OCI-LY7 (cell line): Measurements from ENCODE around the gene APOL1. TPM values are rescaled to one million over a fixed set of nuclear protein-coding genes. Genes with fewer than 3 reads are reported as not detected.
"Not testable (repeated sequence)": the region's sequence is repeated elsewhere in the genome, so short reads cannot be mapped to it uniquely, and the experiment has no call there.

ENCODE experiments used
- Bru-seq: library from RNA; stranded (reverse); fragments of 400-500 nt; gene quantifications from one replicate; lab custom pipeline; 2021; lab: Mats Ljungman, UMichigan
- BruChase-seq, 2 experiments: library from RNA; stranded (reverse); fragments of 400-500 nt; gene quantifications; one replicate each; lab custom pipeline; 2021; lab: Mats Ljungman, UMichigan
- BruUV-seq: library from RNA; stranded (reverse); fragments of 400-500 nt; replicated peaks from 2 replicates; lab custom pipeline; 2021; lab: Mats Ljungman, UMichigan
- CTCF ChIA-PET: fragments of 300-600 bp; sonication (Branson Sonifier 250); formaldehyde crosslinking; loops from one replicate; lab custom pipeline; 2022; ENCODE audit warnings: antibody characterized with exemption; ENCODE audit not compliant: unreplicated experiment; lab: Charles Lee
- POLR2A ChIA-PET: fragments of 300-600 bp; sonication (Branson Sonifier 250); formaldehyde crosslinking; loops from one replicate; lab custom pipeline; 2022; ENCODE audit warnings: antibody characterized with exemption; lab: Charles Lee
- DNase-seq: peaks from one replicate; pipeline ENCODE4 v3.0.0-alpha.2; 2015; ENCODE audit warnings: low spot score
- H2AFZ ChIP-seq: fragments of 200-600 bp; sonication (generic), shearing (Covaris generic); 2 replicates; pipeline ENCODE4 v1.6.1; 2014; ENCODE audit warnings: mild to moderate bottlenecking, antibody characterized with exemption, low read length, moderate library complexity
- H3K27ac ChIP-seq: fragments of 200-600 bp; sonication (generic); 2 replicates; pipeline ENCODE4 v1.5.1; 2014; ENCODE audit warnings: mixed run types, low read depth, mild to moderate bottlenecking, moderate library complexity, low read length, inconsistent platforms; ENCODE audit not compliant: poor library complexity, severe bottlenecking
- H3K36me3 ChIP-seq: fragments of 200-600 bp; sonication (generic); 2 replicates; pipeline ENCODE4 v1.6.1; 2014; ENCODE audit warnings: mild to moderate bottlenecking, antibody characterized with exemption, low read length, moderate library complexity, mixed read lengths; ENCODE audit not compliant: insufficient read depth
- H3K4me1 ChIP-seq: fragments of 200-600 bp; sonication (generic); 2 replicates; pipeline ENCODE4 v1.5.1; 2014; ENCODE audit warnings: mild to moderate bottlenecking, low read length; ENCODE audit not compliant: insufficient read depth, poor library complexity, severe bottlenecking
- H3K4me2 ChIP-seq: fragments of 200-600 bp; sonication (generic); 2 replicates; pipeline ENCODE4 v1.6.1; 2014; ENCODE audit warnings: mild to moderate bottlenecking, low read length
- H3K4me3 ChIP-seq: fragments of 200-600 bp; sonication (generic); 2 replicates; pipeline ENCODE4 v1.5.1; 2014; ENCODE audit warnings: mild to moderate bottlenecking, low read depth, low read length; ENCODE audit not compliant: poor library complexity, severe bottlenecking
- H3K79me2 ChIP-seq: fragments of 200-600 bp; sonication (generic); 2 replicates; pipeline ENCODE4 v1.6.1; 2016; ENCODE audit warnings: low read depth, mild to moderate bottlenecking, low read length, moderate library complexity, mixed read lengths; ENCODE audit not compliant: insufficient read depth
- H3K9me2 ChIP-seq: fragments of 200-600 bp; sonication (generic); 2 replicates; pipeline ENCODE4 v1.6.1; 2016; ENCODE audit warnings: mild to moderate bottlenecking, low read length, mixed read lengths; ENCODE audit not compliant: insufficient read depth
- H3K9me3 ChIP-seq: fragments of 200-600 bp; sonication (generic); 2 replicates; pipeline ENCODE4 v1.6.1; 2014; ENCODE audit warnings: mild to moderate bottlenecking, mixed run types, low read length, mixed read lengths
- H4K20me1 ChIP-seq: fragments of 200-600 bp; sonication (generic); 2 replicates; pipeline ENCODE4 v1.6.1; 2014; ENCODE audit warnings: mild to moderate bottlenecking, antibody characterized with exemption, low read length, moderate library complexity, mixed read lengths; ENCODE audit not compliant: insufficient read depth
- EZH2phosphoT487 ChIP-seq: fragments of 200-600 bp; sonication (generic); IDR thresholded peaks from 2 replicates; pipeline ENCODE4 v1.6.1; 2018; ENCODE audit warnings: low read depth, borderline replicate concordance, mild to moderate bottlenecking, mixed run types, antibody characterized with exemption, low read length, moderate library complexity, mixed read lengths
- intact Hi-C: fragments of 100-400 bp; cut with micrococcal nuclease; formaldehyde crosslinking; loops from one replicate; pipeline ENCODE4 v1.10.0; 2022; ENCODE audit not compliant: unreplicated experiment
- long read RNA-seq: library from polyadenylated mRNA; stranded (forward); transcript quantifications from one replicate; pipeline ENCODE4 v2.0.0, GENCODE V29; 2022
- total RNA-seq, 2 experiments: library from RNA; depleted of rRNA in 1 of 2; stranded (reverse); fragments of >200 nt in 1 of 2; shearing (Covaris generic) in 1 of 2; gene quantifications; 2 replicates each; pipeline ENCODE4 v1.2.3, GENCODE V29; 2014 to 2022
- TF ChIP-seq, protein P1 (sequence below): fragments of 200-600 bp; sonication (generic); conservative IDR thresholded peaks from 2 replicates; pipeline ENCODE4 v1.5.1; 2014; ENCODE audit warnings: mild to moderate bottlenecking, antibody characterized with exemption, low read length, moderate library complexity, mixed read lengths

Gene APOL1, protein sequence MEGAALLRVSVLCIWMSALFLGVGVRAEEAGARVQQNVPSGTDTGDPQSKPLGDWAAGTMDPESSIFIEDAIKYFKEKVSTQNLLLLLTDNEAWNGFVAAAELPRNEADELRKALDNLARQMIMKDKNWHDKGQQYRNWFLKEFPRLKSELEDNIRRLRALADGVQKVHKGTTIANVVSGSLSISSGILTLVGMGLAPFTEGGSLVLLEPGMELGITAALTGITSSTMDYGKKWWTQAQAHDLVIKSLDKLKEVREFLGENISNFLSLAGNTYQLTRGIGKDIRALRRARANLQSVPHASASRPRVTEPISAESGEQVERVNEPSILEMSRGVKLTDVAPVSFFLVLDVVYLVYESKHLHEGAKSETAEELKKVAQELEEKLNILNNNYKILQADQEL
- total RNA-seq (2014; rRNA removed; shearing (Covaris generic)) = 0.47 and 0.64 TPM in 2 replicates
- total RNA-seq (2022) = 0.42 and 0.65 TPM in 2 replicates
- percentile 11 among the genes with signal in this experiment for Bru-seq, nascent RNA
- percentile 11 among the genes with signal in this experiment for BruChase-seq, experiment 1, labeled RNA remaining after a 6-hour chase
- BruChase-seq, experiment 2, labeled RNA remaining after a 2-hour chase = percentile 14 among the genes with signal in this experiment
- long read RNA-seq = 0 reads

DNA sequence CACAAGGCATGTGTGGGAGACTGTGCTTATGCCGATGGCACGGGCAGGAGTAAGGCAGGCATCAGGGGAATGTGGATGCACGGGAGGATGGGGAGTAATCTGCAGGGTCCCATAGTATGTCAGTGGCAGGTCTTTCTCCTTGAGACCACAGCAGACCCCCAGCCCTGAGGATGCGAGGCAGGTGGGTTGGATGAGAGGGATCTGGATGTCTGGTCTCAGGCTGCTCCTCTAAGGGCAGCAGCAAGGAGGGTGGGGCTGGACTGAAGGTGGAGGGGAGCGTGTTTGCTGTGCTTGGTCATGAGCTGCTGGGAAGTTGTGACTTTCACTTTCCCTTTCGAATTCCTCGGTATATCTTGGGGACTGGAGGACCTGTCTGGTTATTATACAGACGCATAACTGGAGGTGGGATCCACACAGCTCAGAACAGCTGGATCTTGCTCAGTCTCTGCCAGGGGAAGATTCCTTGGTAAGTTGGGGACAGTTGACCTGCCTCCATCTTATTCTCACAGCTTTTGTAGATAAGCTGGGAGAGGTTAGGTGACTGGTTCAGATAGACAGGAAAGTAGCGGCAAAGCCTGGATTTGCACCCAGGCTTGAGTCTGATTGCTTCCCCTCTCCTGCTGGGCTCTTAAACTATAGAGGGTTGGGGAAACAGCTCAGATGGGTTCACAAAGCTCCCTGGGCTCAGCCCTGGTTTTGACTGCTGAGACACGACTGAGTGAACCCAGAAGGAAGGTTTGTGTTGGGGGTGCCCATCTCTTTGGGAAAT is at the start of gene APOL1:
APOL1 (plus strand) TSS at position 380 of the 769 bp plus-strand sequence. CDS start 1,823 bp downstream, outside the sequence.
- no peak for TF ChIP-seq EZH2phosphoT487
- TF ChIP-seq, protein P1, sequence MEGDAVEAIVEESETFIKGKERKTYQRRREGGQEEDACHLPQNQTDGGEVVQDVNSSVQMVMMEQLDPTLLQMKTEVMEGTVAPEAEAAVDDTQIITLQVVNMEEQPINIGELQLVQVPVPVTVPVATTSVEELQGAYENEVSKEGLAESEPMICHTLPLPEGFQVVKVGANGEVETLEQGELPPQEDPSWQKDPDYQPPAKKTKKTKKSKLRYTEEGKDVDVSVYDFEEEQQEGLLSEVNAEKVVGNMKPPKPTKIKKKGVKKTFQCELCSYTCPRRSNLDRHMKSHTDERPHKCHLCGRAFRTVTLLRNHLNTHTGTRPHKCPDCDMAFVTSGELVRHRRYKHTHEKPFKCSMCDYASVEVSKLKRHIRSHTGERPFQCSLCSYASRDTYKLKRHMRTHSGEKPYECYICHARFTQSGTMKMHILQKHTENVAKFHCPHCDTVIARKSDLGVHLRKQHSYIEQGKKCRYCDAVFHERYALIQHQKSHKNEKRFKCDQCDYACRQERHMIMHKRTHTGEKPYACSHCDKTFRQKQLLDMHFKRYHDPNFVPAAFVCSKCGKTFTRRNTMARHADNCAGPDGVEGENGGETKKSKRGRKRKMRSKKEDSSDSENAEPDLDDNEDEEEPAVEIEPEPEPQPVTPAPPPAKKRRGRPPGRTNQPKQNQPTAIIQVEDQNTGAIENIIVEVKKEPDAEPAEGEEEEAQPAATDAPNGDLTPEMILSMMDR = no peak
- CTCF ChIA-PET = no interaction called here
- H3K79me2 ChIP-seq = no peaks in the 10 kb centered on the region
- no TSS peak for BruUV-seq
- peaks cover 6% of the 10 kb centered on the region for H3K4me1 ChIP-seq
- intact Hi-C loops = no loop called here
- H3K27ac ChIP-seq = no peak within 1 kb of the TSS
- H4K20me1 ChIP-seq = no peaks in the 10 kb centered on the region
- peak within 1 kb of the TSS; percentile 1 for H3K4me3 ChIP-seq
- H2AFZ ChIP-seq = peak within 1 kb of the TSS; percentile 58; the same call in 1 of the 2 replicates
- H3K4me2 ChIP-seq = peak within 1 kb of the TSS; percentile 54
- no peaks in the 10 kb centered on the region for H3K36me3 ChIP-seq
- POLR2A ChIA-PET = interaction anchor here (0.9 to 1.7 kb wide), 2 partner anchors 10 to 15 kb away, joined by 5 read pairs; no protein-coding TSS in a partner anchor
- no peaks in the 10 kb centered on the region for H3K9me2 ChIP-seq
- peaks cover 19% of the 10 kb centered on the region for H3K9me3 ChIP-seq
- peak; percentile 32 for DNase-seq

DNA sequence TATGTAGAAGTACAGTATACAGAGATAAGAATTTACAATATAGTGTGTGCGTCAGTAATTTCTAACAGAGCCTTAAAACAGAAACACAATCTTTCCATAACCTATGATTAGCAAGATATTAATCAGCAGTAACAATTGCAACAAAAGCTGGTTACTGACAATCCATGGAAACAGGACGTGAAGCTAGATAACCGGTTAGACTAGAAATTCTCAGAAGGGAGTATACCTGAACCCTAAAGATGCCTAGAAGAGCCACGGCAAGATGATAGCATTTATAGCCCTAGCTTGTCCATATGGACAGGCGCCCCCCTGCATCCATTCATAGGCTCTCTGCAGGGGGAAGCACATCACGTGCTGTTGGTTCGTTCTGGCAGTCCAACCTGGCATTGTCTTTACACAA is 49.5 kb upstream of the APOL1 start:
- H4K20me1 ChIP-seq, H3K9me2 ChIP-seq, H3K4me1 ChIP-seq, CTCF ChIA-PET, intact Hi-C loops, BruUV-seq, H3K9me3 ChIP-seq, H3K27ac ChIP-seq, DNase-seq, H3K4me3 ChIP-seq, H3K36me3 ChIP-seq, H3K4me2 ChIP-seq, H2AFZ ChIP-seq, H3K79me2 ChIP-seq: not testable (repeated sequence)
- POLR2A ChIA-PET = interaction anchor here (0.6 kb wide), 1 partner anchor 38 kb away, joined by 5 read pairs; no protein-coding TSS in a partner anchor
